Measurements from ENCODE around the gene SERTAD3. TPM values are rescaled to one million over a fixed set of nuclear protein-coding genes. Genes with fewer than 3 reads are reported as not detected.

SERTAD3 gene
- total RNA-seq, 4 donors from 2014 or later: 22.1 to 30.2 (median 26.4) TPM

DNA sequence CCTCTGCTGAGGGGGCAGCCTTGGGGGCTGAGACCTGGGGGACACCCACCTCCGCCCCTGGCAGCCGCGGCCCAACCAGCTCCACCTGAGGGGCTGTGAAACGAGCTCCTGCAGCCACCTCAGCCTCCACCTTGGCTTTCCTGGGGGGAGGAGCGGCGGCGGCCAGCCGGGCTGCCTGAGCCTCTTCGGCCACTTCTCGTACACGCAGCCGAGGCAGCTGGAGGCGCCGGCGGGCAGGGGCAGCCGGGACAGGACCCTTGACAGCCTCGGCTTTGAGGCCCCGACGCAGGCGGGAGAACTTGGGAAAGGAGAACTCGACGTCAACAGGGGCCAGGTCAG is 46.6 kb downstream of the SERTAD3 start:
- ATAC-seq: no peak
- peaks cover 0 to 30% of the 10 kb centered on the region in 2 donors for H3K36me3 ChIP-seq
- H3K9me3 ChIP-seq: no peaks in the 10 kb centered on the region
- TF ChIP-seq, protein P1, sequence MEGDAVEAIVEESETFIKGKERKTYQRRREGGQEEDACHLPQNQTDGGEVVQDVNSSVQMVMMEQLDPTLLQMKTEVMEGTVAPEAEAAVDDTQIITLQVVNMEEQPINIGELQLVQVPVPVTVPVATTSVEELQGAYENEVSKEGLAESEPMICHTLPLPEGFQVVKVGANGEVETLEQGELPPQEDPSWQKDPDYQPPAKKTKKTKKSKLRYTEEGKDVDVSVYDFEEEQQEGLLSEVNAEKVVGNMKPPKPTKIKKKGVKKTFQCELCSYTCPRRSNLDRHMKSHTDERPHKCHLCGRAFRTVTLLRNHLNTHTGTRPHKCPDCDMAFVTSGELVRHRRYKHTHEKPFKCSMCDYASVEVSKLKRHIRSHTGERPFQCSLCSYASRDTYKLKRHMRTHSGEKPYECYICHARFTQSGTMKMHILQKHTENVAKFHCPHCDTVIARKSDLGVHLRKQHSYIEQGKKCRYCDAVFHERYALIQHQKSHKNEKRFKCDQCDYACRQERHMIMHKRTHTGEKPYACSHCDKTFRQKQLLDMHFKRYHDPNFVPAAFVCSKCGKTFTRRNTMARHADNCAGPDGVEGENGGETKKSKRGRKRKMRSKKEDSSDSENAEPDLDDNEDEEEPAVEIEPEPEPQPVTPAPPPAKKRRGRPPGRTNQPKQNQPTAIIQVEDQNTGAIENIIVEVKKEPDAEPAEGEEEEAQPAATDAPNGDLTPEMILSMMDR (IDR thresholded peaks at IDR 0.05): no peak
- TF ChIP-seq POLR2A (IDR thresholded peaks at IDR 0.05): no peak
- TF ChIP-seq EP300 (IDR thresholded peaks at IDR 0.05): no peak
- TF ChIP-seq POLR2AphosphoS5 (IDR thresholded peaks at IDR 0.05): no peak
- no CpG with 5 or more reads among the region's 22 CpGs for WGBS, 2 donors (ENCODE audit: low coverage in 1 of 2)
- H3K4me1 ChIP-seq: no peaks in the 10 kb centered on the region
- no peak overlapping the region for H3K4me3 ChIP-seq
- H3K27ac ChIP-seq: no peak overlapping the region
- H3K27me3 ChIP-seq: no peaks in the 10 kb centered on the region

DNA sequence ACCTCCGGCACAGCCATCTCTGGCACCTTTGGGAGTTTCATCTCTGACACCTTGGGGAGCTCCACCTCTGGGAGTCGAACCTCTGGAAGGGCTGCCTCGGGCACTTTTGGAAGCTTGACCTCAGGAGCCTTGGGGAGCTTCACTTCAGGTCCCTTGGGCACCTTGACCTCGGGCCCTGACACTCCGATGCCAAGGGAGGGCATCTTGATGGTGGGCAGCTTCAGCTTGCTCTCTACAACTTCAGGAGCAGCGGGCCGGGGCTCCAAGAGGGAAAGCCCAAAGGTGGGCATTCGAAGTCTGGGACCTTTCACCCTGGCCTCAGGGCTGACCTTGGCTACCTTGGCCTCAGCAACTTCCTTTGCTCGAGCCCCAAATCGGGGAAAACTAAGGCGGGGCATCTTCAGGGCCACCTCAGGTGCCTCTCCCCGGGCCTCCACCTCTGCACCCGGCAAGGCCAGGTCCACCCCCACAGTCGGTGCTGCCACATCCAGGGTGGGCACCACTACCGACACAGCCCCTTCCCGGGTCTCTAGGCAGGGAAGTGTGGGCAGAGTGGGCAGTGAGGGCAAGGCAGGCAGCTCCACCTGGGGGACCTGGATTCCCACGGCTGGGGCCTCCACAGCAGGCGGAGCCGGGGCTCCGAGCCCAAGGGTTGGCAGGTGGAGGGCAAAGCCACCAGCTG is 47.1 kb downstream of the SERTAD3 start:
- Histone ChIP-seq H3K36me3 (peaks cover 0 to 30% of the 10 kb centered on the region in 2 donors), H3K9me3 (no peaks in the 10 kb centered on the region), H3K4me3 (no peak overlapping the region), H3K4me1 (no peaks in the 10 kb centered on the region), H3K27me3 (no peaks in the 10 kb centered on the region), H3K27ac (no peak overlapping the region)
- no peak for ATAC-seq
- 100% methylated on average over 1 of the region's 20 CpGs; no CpG with 5 or more reads in 1 of the 2 donors for WGBS, 2 donors (ENCODE audit: low coverage in 1 of 2)
- TF ChIP-seq POLR2AphosphoS5 (IDR thresholded peaks at IDR 0.05) (no peak), EP300 (IDR thresholded peaks at IDR 0.05) (no peak), POLR2A (IDR thresholded peaks at IDR 0.05) (no peak)
- TF ChIP-seq, protein P1 (IDR thresholded peaks at IDR 0.05): no peak

DNA sequence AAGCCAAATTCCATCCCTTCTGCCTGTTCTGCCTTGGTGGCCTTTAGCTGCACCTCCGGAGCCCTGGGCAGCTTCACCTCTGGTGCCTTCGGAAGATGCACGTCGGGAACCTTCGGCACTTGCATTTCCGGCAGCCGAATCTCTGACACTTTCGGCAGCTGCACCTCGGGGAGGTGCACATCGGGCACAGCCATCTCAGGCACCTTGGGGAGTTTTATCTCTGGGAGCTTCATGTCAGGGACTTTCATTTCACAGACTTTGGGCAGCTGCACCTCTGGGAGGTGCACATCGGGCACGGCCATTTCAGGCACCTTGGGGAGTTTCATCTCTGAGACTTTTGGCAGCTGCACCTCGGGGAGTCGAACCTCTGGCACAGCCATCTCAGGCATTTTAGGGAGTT is 48.2 kb downstream of the SERTAD3 start:
- Histone ChIP-seq H3K9me3 (no peaks in the 10 kb centered on the region), H3K27me3 (no peaks in the 10 kb centered on the region), H3K4me3 (no peak overlapping the region), H3K27ac (no peak overlapping the region), H3K4me1 (no peaks in the 10 kb centered on the region), H3K36me3 (peaks cover 0 to 30% of the 10 kb centered on the region in 2 donors)
- TF ChIP-seq POLR2A (IDR thresholded peaks at IDR 0.05) (no peak), EP300 (IDR thresholded peaks at IDR 0.05) (no peak), POLR2AphosphoS5 (IDR thresholded peaks at IDR 0.05) (no peak)
- TF ChIP-seq, protein P1 (IDR thresholded peaks at IDR 0.05): no peak
- no peak for ATAC-seq
- whole genome bisulfite sequencing, 2 donors (ENCODE audit: low coverage in 1 of 2): 90 to 92% methylated on average over 4 to 9 of the region's 14 CpGs

DNA sequence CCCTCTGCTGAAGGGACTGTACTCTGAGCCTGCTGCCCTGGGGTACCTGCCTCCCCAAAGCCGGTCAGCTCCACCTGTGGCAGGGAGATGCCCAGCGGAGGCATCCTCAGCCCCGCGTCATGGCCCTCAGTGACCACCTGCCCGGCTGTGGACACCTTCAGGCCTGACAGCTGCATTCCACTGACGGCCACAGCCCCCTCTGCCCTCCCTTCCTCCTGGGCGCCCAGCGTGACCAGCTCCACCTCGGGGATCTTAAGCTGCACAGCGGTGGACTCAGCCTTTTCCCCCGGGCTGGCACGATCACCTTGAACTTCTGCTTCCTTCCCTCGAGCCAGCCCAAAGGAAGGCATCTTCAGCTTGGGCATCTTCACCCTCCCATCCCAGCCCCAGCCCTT is 49.3 kb downstream of the SERTAD3 start:
- peaks cover 0 to 30% of the 10 kb centered on the region in 2 donors for H3K36me3 ChIP-seq
- H3K4me1 ChIP-seq: no peaks in the 10 kb centered on the region
- H3K27ac ChIP-seq: no peak overlapping the region
- no peak overlapping the region for H3K4me3 ChIP-seq
- H3K9me3 ChIP-seq: no peaks in the 10 kb centered on the region
- no peaks in the 10 kb centered on the region for H3K27me3 ChIP-seq
- 69 to 94% methylated on average over 3 to 8 of the region's 13 CpGs for WGBS, 2 donors (ENCODE audit: low coverage in 1 of 2)
- TF ChIP-seq, protein P1 (IDR thresholded peaks at IDR 0.05): no peak
- TF ChIP-seq EP300 (IDR thresholded peaks at IDR 0.05): no peak
- no peak for TF ChIP-seq POLR2AphosphoS5 (IDR thresholded peaks at IDR 0.05)
- TF ChIP-seq POLR2A (IDR thresholded peaks at IDR 0.05): no peak
- no peak for ATAC-seq
